Uterus (tissue), 2 donors: ENCODE results near the gene FUT2.

Source experiments
- POLR2A ChIP-seq, 2 donors: fragments of 450-650 bp; IDR thresholded peaks; one replicate each; pipeline ENCODE4 v1.6.1; 2016; ENCODE audit warnings: antibody characterized with exemption in 2 of 2, mild to moderate bottlenecking in 1 of 2, moderate library complexity in 1 of 2
- TF ChIP-seq, protein P1 (sequence below), 4 experiments: fragments of 200-600 bp in 2 of 4; fragments of 450-650 bp in 2 of 4; sonication (generic) in 2 of 4; IDR thresholded peaks; one replicate each; pipeline ENCODE4 v1.5.1; 2016 to 2019; ENCODE audit warnings: antibody characterized with exemption in 4 of 4, mild to moderate bottlenecking in 2 of 4, moderate library complexity in 1 of 4

DNA sequence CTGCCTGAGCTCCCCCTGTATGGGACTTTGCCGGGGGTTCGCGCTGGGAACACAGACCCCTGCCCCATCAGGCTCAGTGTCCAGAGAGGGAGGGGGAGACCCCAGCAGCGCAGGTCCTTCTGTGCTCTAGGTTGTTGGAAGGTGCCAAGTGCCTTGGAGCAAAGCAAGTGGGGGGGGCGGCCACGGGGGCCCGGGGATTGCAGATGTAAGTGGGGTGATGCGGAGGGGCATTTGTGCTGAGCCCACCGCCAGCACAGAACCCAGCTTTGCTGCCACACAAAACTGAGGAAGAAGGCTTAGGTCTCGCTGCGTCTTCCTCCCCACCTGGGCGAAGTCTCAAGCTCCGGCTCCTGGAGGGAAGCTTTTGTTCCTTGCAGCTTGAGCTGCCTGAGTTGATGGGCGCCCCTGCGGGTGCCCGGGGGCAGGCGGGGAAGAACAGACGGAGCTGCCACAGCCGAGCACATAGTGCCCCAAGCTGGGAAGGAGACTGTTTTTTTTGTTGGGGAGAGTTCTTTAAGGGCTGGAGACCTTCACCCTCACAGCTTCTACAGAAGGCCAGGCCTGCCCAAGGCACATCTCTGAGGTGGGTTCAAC is 21.5 kb upstream of the FUT2 start:
- no peak for TF ChIP-seq POLR2A (IDR thresholded peaks at IDR 0.05)
- TF ChIP-seq, protein P1, sequence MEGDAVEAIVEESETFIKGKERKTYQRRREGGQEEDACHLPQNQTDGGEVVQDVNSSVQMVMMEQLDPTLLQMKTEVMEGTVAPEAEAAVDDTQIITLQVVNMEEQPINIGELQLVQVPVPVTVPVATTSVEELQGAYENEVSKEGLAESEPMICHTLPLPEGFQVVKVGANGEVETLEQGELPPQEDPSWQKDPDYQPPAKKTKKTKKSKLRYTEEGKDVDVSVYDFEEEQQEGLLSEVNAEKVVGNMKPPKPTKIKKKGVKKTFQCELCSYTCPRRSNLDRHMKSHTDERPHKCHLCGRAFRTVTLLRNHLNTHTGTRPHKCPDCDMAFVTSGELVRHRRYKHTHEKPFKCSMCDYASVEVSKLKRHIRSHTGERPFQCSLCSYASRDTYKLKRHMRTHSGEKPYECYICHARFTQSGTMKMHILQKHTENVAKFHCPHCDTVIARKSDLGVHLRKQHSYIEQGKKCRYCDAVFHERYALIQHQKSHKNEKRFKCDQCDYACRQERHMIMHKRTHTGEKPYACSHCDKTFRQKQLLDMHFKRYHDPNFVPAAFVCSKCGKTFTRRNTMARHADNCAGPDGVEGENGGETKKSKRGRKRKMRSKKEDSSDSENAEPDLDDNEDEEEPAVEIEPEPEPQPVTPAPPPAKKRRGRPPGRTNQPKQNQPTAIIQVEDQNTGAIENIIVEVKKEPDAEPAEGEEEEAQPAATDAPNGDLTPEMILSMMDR (IDR thresholded peaks at IDR 0.05), result no peak
